NCI-H2171 (cell line): ENCODE data around the gene USP19.

Experiments
- DNase-seq: peaks from one replicate; lab custom pipeline; 2025; lab: John Stamatoyannopoulos, UW

Gene USP19

GRCh38 chr3:49120438-49121131, at the start of gene USP19:
Gene USP19, minus strand, starts transcription at chr3:49120823. Its CDS starts 1,678 bp downstream, at chr3:49119145.
- DNase-seq, result peak; percentile 70

GRCh38 chr3:49166752-49167556, 46.3 kb upstream of the USP19 start:
- DNase-seq, result no peak

- DNase-seq, result peak; percentile 33
Observed at GRCh38 chr3:49165771-49166751, 45.4 kb upstream of the USP19 start, which contains the start of gene CCDC71. Gene CCDC71, minus strand, starts transcription at chr3:49166331. Its CDS starts 2,123 bp downstream, at chr3:49164208.

- DNase-seq, result no peak
Observed at GRCh38 chr3:49164983-49165720, 44.5 kb upstream of the USP19 start.

- DNase-seq, result no peak
Observed at GRCh38 chr3:49163609-49164008, 43.0 kb upstream of the USP19 start.

GRCh38 chr3:49162751-49163419, 42.3 kb upstream of the USP19 start:
- DNase-seq, result no peak

- DNase-seq, result no peak
Observed at GRCh38 chr3:49161808-49162530, 41.3 kb upstream of the USP19 start.

- no peak for DNase-seq
Observed at GRCh38 chr3:49161197-49161596, 40.6 kb upstream of the USP19 start.

GRCh38 chr3:49158792-49159191, 38.2 kb upstream of the USP19 start:
- no peak for DNase-seq

- no peak for DNase-seq
Observed at GRCh38 chr3:49158103-49158709, 37.6 kb upstream of the USP19 start.

GRCh38 chr3:49157289-49157688, 36.7 kb upstream of the USP19 start:
- no peak for DNase-seq

- no peak for DNase-seq
Observed at GRCh38 chr3:49153349-49153912, 32.8 kb upstream of the USP19 start.

- no peak for DNase-seq
Observed at GRCh38 chr3:49151610-49152009, 31.0 kb upstream of the USP19 start.

- DNase-seq, result no peak
Observed at GRCh38 chr3:49148159-49148558, 27.5 kb upstream of the USP19 start.

GRCh38 chr3:49140080-49140479, 19.5 kb upstream of the USP19 start:
- DNase-seq, result no peak

- DNase-seq, result no peak
Observed at GRCh38 chr3:49135499-49135898, 14.9 kb upstream of the USP19 start.

- DNase-seq, result no peak
Observed at GRCh38 chr3:49134471-49135265, 14.0 kb upstream of the USP19 start.

GRCh38 chr3:49133226-49133951, 12.8 kb upstream of the USP19 start:
- DNase-seq, result peak; percentile 41
